ENCODE results near the gene PGF.

PGF gene

GRCh38 chr14:74956280-74957072 lies 1.1 kb upstream of the PGF start:
- no peak for DNase-seq

- DNase-seq = no peak
These were observed 556 bp upstream of the PGF start for GRCh38 chr14:74956027-74956279.

- no peak for DNase-seq
These were observed 509 bp downstream of the PGF start for GRCh38 chr14:74954947-74955228.

GRCh38 chr14:74954232-74954946 lies 1.0 kb downstream of the PGF start:
- peak; percentile 29 for DNase-seq

- no peak for DNase-seq
These were observed 1.7 kb downstream of the PGF start for GRCh38 chr14:74953686-74954085.

- peak; percentile 74 for DNase-seq
These were observed 2.5 kb downstream of the PGF start for GRCh38 chr14:74952697-74953484.

GRCh38 chr14:74952180-74952665 lies 3.2 kb downstream of the PGF start:
- no peak for DNase-seq

GRCh38 chr14:74951443-74952179 lies 3.8 kb downstream of the PGF start:
- DNase-seq = no peak

- DNase-seq = no peak
These were observed 4.5 kb downstream of the PGF start for GRCh38 chr14:74950795-74951442.

GRCh38 chr14:74949859-74950573 lies 5.4 kb downstream of the PGF start:
- no peak for DNase-seq

- no peak for DNase-seq
These were observed 6.2 kb downstream of the PGF start for GRCh38 chr14:74949191-74949601.

GRCh38 chr14:74948228-74949175 lies 6.9 kb downstream of the PGF start:
- peak; percentile 36 for DNase-seq

- DNase-seq = no peak
These were observed 7.8 kb downstream of the PGF start for GRCh38 chr14:74947353-74948227.

- DNase-seq = no peak
These were observed 8.6 kb downstream of the PGF start for GRCh38 chr14:74946659-74947281.

- peak; percentile 68 for DNase-seq
These were observed 9.3 kb downstream of the PGF start for GRCh38 chr14:74945852-74946658.

- peak; percentile 47 for DNase-seq
These were observed 10.0 kb downstream of the PGF start for GRCh38 chr14:74945261-74945851.

GRCh38 chr14:74942608-74943007 lies 12.8 kb downstream of the PGF start:
- no peak for DNase-seq

GRCh38 chr14:74942181-74942580 lies 13.2 kb downstream of the PGF start:
- DNase-seq = no peak

Measured in fibroblast of skin of scalp (primary cell).